ENCODE measurements around the gene WDR7.

WDR7 gene

GRCh38 chr18:57051657-57052044, 400.5 kb downstream of the WDR7 start:
- Histone ChIP-seq H3K4me3 (ENCODE audit: low read depth, low read length) (no peak overlapping the region), H3K9me3 (ENCODE audit: control insufficient read depth, insufficient read depth, low read length) (no peaks in the 10 kb centered on the region; the same call in 1 of the 2 replicates), H3K27me3 (ENCODE audit: control insufficient read depth, insufficient read depth, low read length) (no peaks in the 10 kb centered on the region), H3K4me1 (ENCODE audit: control insufficient read depth, insufficient read depth, low read length) (no peaks in the 10 kb centered on the region), H3K36me3 (ENCODE audit: control insufficient read depth, insufficient read depth, low read length) (no peaks in the 10 kb centered on the region; the same call in 1 of the 2 replicates), H3K9ac (ENCODE audit: low read depth, low read length) (no peak overlapping the region), H3K27ac (ENCODE audit: low read depth, low read length) (no peak overlapping the region)

- H3K9ac ChIP-seq (ENCODE audit: low read depth, low read length) = no peak overlapping the region
- H3K4me3 ChIP-seq (ENCODE audit: low read depth, low read length) = no peak overlapping the region
- H3K4me1 ChIP-seq (ENCODE audit: control insufficient read depth, insufficient read depth, low read length) = no peaks in the 10 kb centered on the region
- H3K27me3 ChIP-seq (ENCODE audit: control insufficient read depth, insufficient read depth, low read length) = no peaks in the 10 kb centered on the region
- no peaks in the 10 kb centered on the region; the same call in 1 of the 2 replicates for H3K36me3 ChIP-seq (ENCODE audit: control insufficient read depth, insufficient read depth, low read length)
- H3K27ac ChIP-seq (ENCODE audit: low read depth, low read length) = no peak overlapping the region
- H3K9me3 ChIP-seq (ENCODE audit: control insufficient read depth, insufficient read depth, low read length) = no peaks in the 10 kb centered on the region; the same call in 1 of the 2 replicates
These were observed 401.0 kb downstream of the WDR7 start for GRCh38 chr18:57052173-57052572.

GRCh38 chr18:57052759-57053158, 401.6 kb downstream of the WDR7 start:
- Histone ChIP-seq H3K27me3 (ENCODE audit: control insufficient read depth, insufficient read depth, low read length) (no peaks in the 10 kb centered on the region), H3K36me3 (ENCODE audit: control insufficient read depth, insufficient read depth, low read length) (no peaks in the 10 kb centered on the region; the same call in 1 of the 2 replicates), H3K27ac (ENCODE audit: low read depth, low read length) (no peak overlapping the region), H3K4me3 (ENCODE audit: low read depth, low read length) (no peak overlapping the region), H3K9me3 (ENCODE audit: control insufficient read depth, insufficient read depth, low read length) (no peaks in the 10 kb centered on the region; the same call in 1 of the 2 replicates), H3K9ac (ENCODE audit: low read depth, low read length) (no peak overlapping the region), H3K4me1 (ENCODE audit: control insufficient read depth, insufficient read depth, low read length) (no peaks in the 10 kb centered on the region)

- H3K27ac ChIP-seq (ENCODE audit: low read depth, low read length) = no peak overlapping the region
- no peaks in the 10 kb centered on the region; the same call in 1 of the 2 replicates for H3K36me3 ChIP-seq (ENCODE audit: control insufficient read depth, insufficient read depth, low read length)
- no peak overlapping the region for H3K9ac ChIP-seq (ENCODE audit: low read depth, low read length)
- no peak overlapping the region for H3K4me3 ChIP-seq (ENCODE audit: low read depth, low read length)
- H3K9me3 ChIP-seq (ENCODE audit: control insufficient read depth, insufficient read depth, low read length) = no peaks in the 10 kb centered on the region; the same call in 1 of the 2 replicates
- no peaks in the 10 kb centered on the region for H3K27me3 ChIP-seq (ENCODE audit: control insufficient read depth, insufficient read depth, low read length)
- no peaks in the 10 kb centered on the region for H3K4me1 ChIP-seq (ENCODE audit: control insufficient read depth, insufficient read depth, low read length)
These were observed 403.7 kb downstream of the WDR7 start for GRCh38 chr18:57054891-57055290.

GRCh38 chr18:57057890-57058289, 406.7 kb downstream of the WDR7 start:
- no peak overlapping the region for H3K27ac ChIP-seq (ENCODE audit: low read depth, low read length)
- H3K4me3 ChIP-seq (ENCODE audit: low read depth, low read length) = no peak overlapping the region
- no peaks in the 10 kb centered on the region; the same call in 1 of the 2 replicates for H3K9me3 ChIP-seq (ENCODE audit: control insufficient read depth, insufficient read depth, low read length)
- no peaks in the 10 kb centered on the region; the same call in 1 of the 2 replicates for H3K36me3 ChIP-seq (ENCODE audit: control insufficient read depth, insufficient read depth, low read length)
- no peaks in the 10 kb centered on the region for H3K27me3 ChIP-seq (ENCODE audit: control insufficient read depth, insufficient read depth, low read length)
- no peaks in the 10 kb centered on the region for H3K4me1 ChIP-seq (ENCODE audit: control insufficient read depth, insufficient read depth, low read length)
- H3K9ac ChIP-seq (ENCODE audit: low read depth, low read length) = no peak overlapping the region

- H3K27ac ChIP-seq (ENCODE audit: low read depth, low read length) = no peak overlapping the region
- H3K36me3 ChIP-seq (ENCODE audit: control insufficient read depth, insufficient read depth, low read length) = no peaks in the 10 kb centered on the region; the same call in 1 of the 2 replicates
- H3K9me3 ChIP-seq (ENCODE audit: control insufficient read depth, insufficient read depth, low read length) = no peaks in the 10 kb centered on the region; the same call in 1 of the 2 replicates
- H3K4me1 ChIP-seq (ENCODE audit: control insufficient read depth, insufficient read depth, low read length) = no peaks in the 10 kb centered on the region
- H3K27me3 ChIP-seq (ENCODE audit: control insufficient read depth, insufficient read depth, low read length) = no peaks in the 10 kb centered on the region
- no peak overlapping the region for H3K4me3 ChIP-seq (ENCODE audit: low read depth, low read length)
- no peak overlapping the region for H3K9ac ChIP-seq (ENCODE audit: low read depth, low read length)
These were observed 407.6 kb downstream of the WDR7 start for GRCh38 chr18:57058734-57059133.

- Histone ChIP-seq H3K36me3 (ENCODE audit: control insufficient read depth, insufficient read depth, low read length) (no peaks in the 10 kb centered on the region; the same call in 1 of the 2 replicates), H3K27me3 (ENCODE audit: control insufficient read depth, insufficient read depth, low read length) (no peaks in the 10 kb centered on the region), H3K27ac (ENCODE audit: low read depth, low read length) (no peak overlapping the region), H3K9ac (ENCODE audit: low read depth, low read length) (no peak overlapping the region), H3K4me3 (ENCODE audit: low read depth, low read length) (no peak overlapping the region), H3K9me3 (ENCODE audit: control insufficient read depth, insufficient read depth, low read length) (no peaks in the 10 kb centered on the region; the same call in 1 of the 2 replicates), H3K4me1 (ENCODE audit: control insufficient read depth, insufficient read depth, low read length) (0 out of 2 replicates have a peak, but pooled peaks cover 5% of the 10 kb centered on the region)
These were observed 408.2 kb downstream of the WDR7 start for GRCh38 chr18:57059366-57059765.

GRCh38 chr18:57060814-57061213, 409.7 kb downstream of the WDR7 start:
- H3K27ac ChIP-seq (ENCODE audit: low read depth, low read length) = no peak overlapping the region
- H3K4me1 ChIP-seq (ENCODE audit: control insufficient read depth, insufficient read depth, low read length) = 0 out of 2 replicates have a peak, but pooled peaks cover 6% of the 10 kb centered on the region
- H3K9ac ChIP-seq (ENCODE audit: low read depth, low read length) = no peak overlapping the region
- H3K9me3 ChIP-seq (ENCODE audit: control insufficient read depth, insufficient read depth, low read length) = no peaks in the 10 kb centered on the region
- H3K27me3 ChIP-seq (ENCODE audit: control insufficient read depth, insufficient read depth, low read length) = no peaks in the 10 kb centered on the region
- no peaks in the 10 kb centered on the region; the same call in 1 of the 2 replicates for H3K36me3 ChIP-seq (ENCODE audit: control insufficient read depth, insufficient read depth, low read length)
- H3K4me3 ChIP-seq (ENCODE audit: low read depth, low read length) = no peak overlapping the region

GRCh38 chr18:57062178-57062577, 411.0 kb downstream of the WDR7 start:
- no peak overlapping the region for H3K27ac ChIP-seq (ENCODE audit: low read depth, low read length)
- H3K27me3 ChIP-seq (ENCODE audit: control insufficient read depth, insufficient read depth, low read length) = no peaks in the 10 kb centered on the region
- no peak overlapping the region for H3K4me3 ChIP-seq (ENCODE audit: low read depth, low read length)
- 0 out of 2 replicates have a peak, but pooled peaks cover 6% of the 10 kb centered on the region for H3K4me1 ChIP-seq (ENCODE audit: control insufficient read depth, insufficient read depth, low read length)
- H3K36me3 ChIP-seq (ENCODE audit: control insufficient read depth, insufficient read depth, low read length) = 0 out of 2 replicates have a peak, but pooled peaks cover 2% of the 10 kb centered on the region
- no peak overlapping the region for H3K9ac ChIP-seq (ENCODE audit: low read depth, low read length)
- H3K9me3 ChIP-seq (ENCODE audit: control insufficient read depth, insufficient read depth, low read length) = no peaks in the 10 kb centered on the region

- Histone ChIP-seq H3K27ac (ENCODE audit: low read depth, low read length) (no peak overlapping the region), H3K27me3 (ENCODE audit: control insufficient read depth, insufficient read depth, low read length) (no peaks in the 10 kb centered on the region), H3K4me3 (ENCODE audit: low read depth, low read length) (no peak overlapping the region), H3K9ac (ENCODE audit: low read depth, low read length) (no peak overlapping the region), H3K4me1 (ENCODE audit: control insufficient read depth, insufficient read depth, low read length) (0 out of 2 replicates have a peak, but pooled peaks cover 6% of the 10 kb centered on the region), H3K9me3 (ENCODE audit: control insufficient read depth, insufficient read depth, low read length) (no peaks in the 10 kb centered on the region), H3K36me3 (ENCODE audit: control insufficient read depth, insufficient read depth, low read length) (0 out of 2 replicates have a peak, but pooled peaks cover 2% of the 10 kb centered on the region)
These were observed 411.7 kb downstream of the WDR7 start for GRCh38 chr18:57062844-57063243.

GRCh38 chr18:57063601-57064103, 412.5 kb downstream of the WDR7 start:
- Histone ChIP-seq H3K36me3 (ENCODE audit: control insufficient read depth, insufficient read depth, low read length) (0 out of 2 replicates have a peak, but pooled peaks cover 2% of the 10 kb centered on the region), H3K9ac (ENCODE audit: low read depth, low read length) (no peak overlapping the region), H3K4me3 (ENCODE audit: low read depth, low read length) (no peak overlapping the region), H3K9me3 (ENCODE audit: control insufficient read depth, insufficient read depth, low read length) (no peaks in the 10 kb centered on the region), H3K27ac (ENCODE audit: low read depth, low read length) (no peak overlapping the region), H3K4me1 (ENCODE audit: control insufficient read depth, insufficient read depth, low read length) (0 out of 2 replicates have a peak, but pooled peaks cover 6% of the 10 kb centered on the region), H3K27me3 (ENCODE audit: control insufficient read depth, insufficient read depth, low read length) (no peaks in the 10 kb centered on the region)

All from HUES48 (cell line).